GM12891 (cell line): ENCODE measurements around the gene NUDT6.

Experiments used
- POLR2A ChIP-seq: IDR thresholded peaks from 2 replicates; pipeline ENCODE4 v1.6.1; 2011; ENCODE audit warnings: low read depth, low read length, control low read depth
- POLR2AphosphoS5 ChIP-seq: IDR thresholded peaks from 2 replicates; pipeline ENCODE4 v1.6.1; 2011; ENCODE audit warnings: low read depth, low read length, control low read depth
- SPI1 ChIP-seq: IDR thresholded peaks from 2 replicates; pipeline ENCODE4 v1.6.1; 2011; ENCODE audit warnings: low read depth, low read length, control low read depth
- TAF1 ChIP-seq: IDR thresholded peaks from 2 replicates; pipeline ENCODE4 v1.6.1; 2011; ENCODE audit warnings: low read depth, low read length, control low read depth

DNA sequence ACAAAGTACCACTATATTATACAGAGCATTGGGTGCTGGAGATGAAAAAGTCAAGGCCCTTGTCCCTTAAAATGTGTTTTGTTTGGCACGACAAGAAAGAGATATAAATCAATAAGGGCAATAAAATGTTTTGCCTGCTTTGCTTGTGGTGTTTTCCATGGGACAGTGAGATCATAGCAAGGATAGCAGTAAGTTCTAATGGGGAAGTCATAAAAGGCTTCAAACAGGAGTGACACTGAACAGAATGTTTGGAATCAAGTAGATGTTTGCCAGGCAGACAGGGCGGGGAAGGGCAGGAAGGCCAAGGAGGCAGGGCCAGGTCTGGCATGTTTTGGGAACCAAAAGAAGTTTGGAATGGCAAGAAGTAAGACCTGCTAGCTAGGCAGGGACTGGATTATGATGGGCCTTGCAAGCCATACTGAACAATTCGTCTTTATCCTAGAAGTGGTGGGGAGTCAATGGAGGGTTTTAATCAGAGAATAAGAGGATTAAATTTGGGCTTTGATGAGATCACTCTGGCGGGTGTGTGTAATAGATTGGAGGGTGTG is 79.3 kb downstream of the NUDT6 start:
- TF ChIP-seq POLR2A (no peak), POLR2AphosphoS5 (no peak), SPI1 (no peak), TAF1 (no peak)
